ENCODE results near the gene EHBP1.

EHBP1 gene

DNA sequence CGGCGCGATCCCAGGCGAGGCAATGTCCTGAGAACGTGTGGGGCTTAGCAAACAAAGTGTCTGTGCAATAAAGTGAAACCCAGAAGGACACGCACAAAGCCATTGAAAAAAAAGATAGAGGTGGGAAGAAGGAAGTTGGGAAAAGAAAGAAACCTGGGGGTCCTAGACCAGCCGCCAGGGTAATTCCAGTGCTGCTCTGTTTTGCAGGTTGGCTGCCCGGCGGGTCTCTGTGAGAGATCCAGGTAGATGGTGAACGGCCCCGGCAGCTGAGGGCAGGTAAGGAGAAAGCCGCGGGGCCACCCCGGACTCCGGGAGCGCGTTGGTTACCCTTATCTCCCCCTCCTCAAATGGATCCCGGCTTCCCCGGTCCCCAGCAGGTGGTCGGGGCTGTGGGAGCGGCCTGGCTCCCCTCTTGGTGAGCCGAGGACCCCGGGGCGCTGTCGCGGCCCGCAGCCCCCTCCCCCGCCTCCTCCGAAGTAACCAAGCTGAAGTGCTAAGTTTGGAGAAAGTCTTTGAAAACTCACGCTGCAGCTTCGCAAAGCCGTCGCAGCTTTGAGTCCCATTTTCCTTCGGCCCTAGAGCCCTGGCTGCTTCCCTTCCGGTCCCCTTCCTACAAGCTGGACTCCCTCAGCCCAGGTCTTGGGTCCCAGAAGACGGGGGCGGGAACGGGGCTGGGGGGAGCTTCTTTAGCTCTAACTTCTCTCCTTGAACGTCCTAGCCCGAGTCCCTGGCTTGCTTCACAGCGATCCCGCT lies 345.7 kb downstream of the EHBP1 start:
- peak overlapping the region; percentile 49 to 76 for H3K4me3 ChIP-seq (ENCODE audit: insufficient read depth in 1 of 2, low read depth in 1 of 2, low read length in 2 of 2)
- no peak overlapping the region for H3K14ac ChIP-seq (ENCODE audit: low read length in 2 of 2)
- H3K9ac ChIP-seq (ENCODE audit: low read length) = peak overlapping the region; percentile 48
- no peak overlapping the region for H2BK5ac ChIP-seq (ENCODE audit: low read depth, low read length, poor library complexity, severe bottlenecking)
- H3K27ac ChIP-seq (ENCODE audit: low read length, poor library complexity, severe bottlenecking) = no peak overlapping the region
- no peak overlapping the region for H2BK12ac ChIP-seq (ENCODE audit: low read length in 2 of 2)
- H3K4me1 ChIP-seq (ENCODE audit: control insufficient read depth, insufficient read depth, low read depth, low read length) = peaks cover 47% of the 10 kb centered on the region
- no peak overlapping the region for H3K18ac ChIP-seq (ENCODE audit: low read depth in 1 of 2, low read length in 2 of 2)
- peak overlapping the region; percentile 78 for H3K4me2 ChIP-seq (ENCODE audit: low read length, poor library complexity, severe bottlenecking)
- peak; percentile 16 for DNase-seq
- no peak overlapping the region for H4K8ac ChIP-seq (ENCODE audit: low read length)
- H3K9me3 ChIP-seq (ENCODE audit: control insufficient read depth, low read length) = no peaks in the 10 kb centered on the region
- H2AFZ ChIP-seq (ENCODE audit: low read depth, low read length) = no peak overlapping the region
- H3K23ac ChIP-seq (ENCODE audit: low read length in 2 of 2) = no peak overlapping the region
- H3K36me3 ChIP-seq (ENCODE audit: control insufficient read depth in 1 of 2, insufficient read depth in 2 of 2, low read depth in 1 of 2, low read length in 2 of 2) = peaks cover 8 to 12% of the 10 kb centered on the region in 2 experiments
- peaks cover 88 to 94% of the 10 kb centered on the region in 2 experiments for H3K27me3 ChIP-seq (ENCODE audit: control insufficient read depth in 1 of 2, insufficient read depth in 1 of 2, low read length in 2 of 2)
- H3K4ac ChIP-seq (ENCODE audit: low read depth in 1 of 2, low read length in 2 of 2) = no peak overlapping the region
- no peak overlapping the region for H4K91ac ChIP-seq (ENCODE audit: low read length)
- H2BK15ac ChIP-seq (ENCODE audit: low read depth, poor library complexity, severe bottlenecking) = no peak overlapping the region
- H3K79me1 ChIP-seq (replicated peaks; ENCODE audit: low read length, poor library complexity, severe bottlenecking) = no peaks in the 10 kb centered on the region
- no peak overlapping the region for H2BK120ac ChIP-seq (ENCODE audit: low read depth, low read length)
- WGBS = under 1% methylated on average over 34 of the region's 42 CpGs
- no peak overlapping the region for H2AK5ac ChIP-seq (ENCODE audit: low read length, severe bottlenecking)

DNA sequence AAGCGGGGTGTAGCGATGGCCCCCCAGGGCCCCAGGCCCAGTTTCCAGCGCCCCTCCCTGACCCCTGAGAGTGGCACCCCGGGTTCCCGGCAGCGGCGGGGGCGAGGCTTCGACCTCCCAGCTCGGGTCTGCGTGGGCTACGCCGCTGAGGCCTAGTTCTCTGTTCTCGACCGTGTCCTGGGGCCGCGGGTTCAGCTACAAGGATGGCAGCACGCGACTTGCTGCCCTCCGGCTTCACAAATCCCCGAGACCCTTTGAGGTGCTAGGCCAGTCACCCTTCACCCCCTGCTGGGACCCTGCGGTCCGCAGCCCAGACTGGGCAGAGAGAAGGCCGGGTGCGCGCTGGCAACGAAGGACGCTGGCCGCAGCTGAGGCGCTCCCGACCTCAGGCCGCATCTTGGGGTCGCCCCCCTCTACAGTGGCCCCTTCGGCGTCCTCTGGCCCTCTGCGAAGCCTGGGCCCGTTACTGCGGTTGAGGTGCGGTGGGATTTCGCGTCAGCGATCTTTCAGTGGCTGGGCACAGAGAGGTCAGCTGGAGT lies 346.4 kb downstream of the EHBP1 start:
- Histone ChIP-seq H2BK120ac (ENCODE audit: low read depth, low read length) (no peak overlapping the region), H2BK15ac (ENCODE audit: low read depth, poor library complexity, severe bottlenecking) (no peak overlapping the region), H2BK5ac (ENCODE audit: low read depth, low read length, poor library complexity, severe bottlenecking) (no peak overlapping the region), H3K23ac (ENCODE audit: low read length in 2 of 2) (peak overlapping the region in 1 of 2 experiments; percentile 54), H3K27ac (ENCODE audit: low read length, poor library complexity, severe bottlenecking) (no peak overlapping the region), H3K36me3 (ENCODE audit: control insufficient read depth in 1 of 2, insufficient read depth in 2 of 2, low read depth in 1 of 2, low read length in 2 of 2) (peaks cover 6 to 8% of the 10 kb centered on the region in 2 experiments), H3K9me3 (ENCODE audit: control insufficient read depth, low read length) (no peaks in the 10 kb centered on the region), H4K8ac (ENCODE audit: low read length) (no peak overlapping the region), H3K18ac (ENCODE audit: low read depth in 1 of 2, low read length in 2 of 2) (no peak overlapping the region), H3K79me1 (replicated peaks; ENCODE audit: low read length, poor library complexity, severe bottlenecking) (no peaks in the 10 kb centered on the region), H3K4me3 (ENCODE audit: insufficient read depth in 1 of 2, low read depth in 1 of 2, low read length in 2 of 2) (no peak overlapping the region), H2BK12ac (ENCODE audit: low read length in 2 of 2) (no peak overlapping the region), H3K14ac (ENCODE audit: low read length in 2 of 2) (no peak overlapping the region), H4K91ac (ENCODE audit: low read length) (no peak overlapping the region), H3K4ac (ENCODE audit: low read depth in 1 of 2, low read length in 2 of 2) (no peak overlapping the region), H2AK5ac (ENCODE audit: low read length, severe bottlenecking) (no peak overlapping the region), H3K4me2 (ENCODE audit: low read length, poor library complexity, severe bottlenecking) (no peak overlapping the region), H3K27me3 (ENCODE audit: control insufficient read depth in 1 of 2, insufficient read depth in 1 of 2, low read length in 2 of 2) (peaks cover 94 to 95% of the 10 kb centered on the region in 2 experiments), H2AFZ (ENCODE audit: low read depth, low read length) (no peak overlapping the region), H3K9ac (ENCODE audit: low read length) (no peak overlapping the region), H3K4me1 (ENCODE audit: control insufficient read depth, insufficient read depth, low read depth, low read length) (peaks cover 49% of the 10 kb centered on the region)
- WGBS = 11% methylated on average over 42 of the region's 42 CpGs
- DNase-seq = peak; percentile 5

DNA sequence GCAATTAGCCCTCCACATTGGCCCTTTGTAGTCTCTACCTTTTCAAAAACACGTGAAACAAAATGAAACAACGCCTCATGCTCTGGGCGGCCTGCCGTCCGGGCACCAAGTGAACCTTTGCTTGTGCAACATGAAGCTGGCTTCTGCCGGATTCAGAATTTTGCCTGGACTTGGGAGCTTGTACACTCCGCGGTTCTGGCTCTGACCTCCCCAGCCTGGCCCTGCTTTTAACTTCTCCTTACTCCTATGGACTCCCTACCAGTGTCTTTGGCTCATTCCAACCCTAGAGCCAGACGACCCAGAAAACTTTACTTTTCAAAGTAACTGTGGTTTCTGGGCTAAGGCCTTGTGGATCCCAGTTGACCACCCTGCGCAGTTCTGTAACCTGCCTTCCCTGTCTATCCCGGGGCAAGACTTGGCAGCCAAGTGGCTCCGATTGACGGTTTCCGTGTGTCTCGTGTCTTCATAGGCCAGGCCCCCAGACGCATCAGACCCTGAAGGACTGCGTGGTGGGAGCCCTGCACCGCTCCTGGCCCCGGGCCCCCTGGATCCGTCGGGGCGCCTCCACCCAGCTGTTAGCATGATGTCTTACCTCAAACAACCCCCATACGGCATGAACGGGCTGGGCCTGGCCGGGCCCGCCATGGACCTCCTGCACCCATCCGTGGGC lies 347.0 kb downstream of the EHBP1 start:
- H3K18ac ChIP-seq (ENCODE audit: low read depth in 1 of 2, low read length in 2 of 2) = no peak overlapping the region
- H3K14ac ChIP-seq (ENCODE audit: low read length in 2 of 2) = no peak overlapping the region
- no peak overlapping the region for H2BK5ac ChIP-seq (ENCODE audit: low read depth, low read length, poor library complexity, severe bottlenecking)
- no peak overlapping the region for H2BK15ac ChIP-seq (ENCODE audit: low read depth, poor library complexity, severe bottlenecking)
- no peaks in the 10 kb centered on the region for H3K9me3 ChIP-seq (ENCODE audit: control insufficient read depth, low read length)
- no peak overlapping the region for H2AFZ ChIP-seq (ENCODE audit: low read depth, low read length)
- no peak overlapping the region for H2BK12ac ChIP-seq (ENCODE audit: low read length in 2 of 2)
- no peak overlapping the region for H3K4me3 ChIP-seq (ENCODE audit: insufficient read depth in 1 of 2, low read depth in 1 of 2, low read length in 2 of 2)
- H4K8ac ChIP-seq (ENCODE audit: low read length) = no peak overlapping the region
- no peak overlapping the region for H3K4me2 ChIP-seq (ENCODE audit: low read length, poor library complexity, severe bottlenecking)
- H3K4me1 ChIP-seq (ENCODE audit: control insufficient read depth, insufficient read depth, low read depth, low read length) = peaks cover 47% of the 10 kb centered on the region
- H3K4ac ChIP-seq (ENCODE audit: low read depth in 1 of 2, low read length in 2 of 2) = no peak overlapping the region
- no peak overlapping the region for H4K91ac ChIP-seq (ENCODE audit: low read length)
- peak; percentile 7 for DNase-seq
- H3K79me1 ChIP-seq (replicated peaks; ENCODE audit: low read length, poor library complexity, severe bottlenecking) = no peaks in the 10 kb centered on the region
- H2AK5ac ChIP-seq (ENCODE audit: low read length, severe bottlenecking) = no peak overlapping the region
- H3K23ac ChIP-seq (ENCODE audit: low read length in 2 of 2) = peak overlapping the region in 1 of 2 experiments; percentile 52
- no peak overlapping the region for H3K9ac ChIP-seq (ENCODE audit: low read length)
- WGBS = 18% methylated on average over 27 of the region's 27 CpGs
- H3K36me3 ChIP-seq (ENCODE audit: control insufficient read depth in 1 of 2, insufficient read depth in 2 of 2, low read depth in 1 of 2, low read length in 2 of 2) = peaks cover 0 to 4% of the 10 kb centered on the region in 2 experiments
- no peak overlapping the region for H2BK120ac ChIP-seq (ENCODE audit: low read depth, low read length)
- peaks cover 94 to 95% of the 10 kb centered on the region in 2 experiments for H3K27me3 ChIP-seq (ENCODE audit: control insufficient read depth in 1 of 2, insufficient read depth in 1 of 2, low read length in 2 of 2)
- no peak overlapping the region for H3K27ac ChIP-seq (ENCODE audit: low read length, poor library complexity, severe bottlenecking)
